Spinal cord (tissue), 10 donors: ENCODE measurements around the gene TMEM94. TPM values are rescaled to one million over a fixed set of nuclear protein-coding genes. Genes with fewer than 3 reads are reported as not detected.

Experiments
- DNase-seq, 6 donors: peaks; one replicate each; pipeline versions ENCODE4 v3.0.0 to v3.0.0-alpha.2; 2013 to 2015; ENCODE audit warnings: low spot score in 6 of 6, low read depth in 4 of 6
- H3K27ac ChIP-seq: one replicate; pipeline ENCODE4 v1.5.1; 2013; ENCODE audit warnings: low read depth, low read length, control low read depth
- H3K27me3 ChIP-seq: one replicate; pipeline ENCODE4 v1.6.1; 2013; ENCODE audit warnings: low read length; ENCODE audit not compliant: control insufficient read depth, insufficient read depth
- H3K36me3 ChIP-seq: one replicate; pipeline ENCODE4 v1.6.1; 2013; ENCODE audit warnings: low read length; ENCODE audit not compliant: control insufficient read depth, insufficient read depth
- H3K4me1 ChIP-seq: one replicate; pipeline ENCODE4 v1.6.1; 2013; ENCODE audit warnings: low read length; ENCODE audit not compliant: control insufficient read depth, insufficient read depth
- H3K4me3 ChIP-seq: one replicate; pipeline ENCODE4 v1.5.1; 2013; ENCODE audit warnings: low read depth, low read length, control low read depth
- H3K9me3 ChIP-seq: one replicate; pipeline ENCODE4 v1.6.1; 2013; ENCODE audit warnings: low read length; ENCODE audit not compliant: control insufficient read depth, insufficient read depth
- WGBS: methylation state at CpG from one replicate; pipeline ENCODE4 v1.1.5; 2013; ENCODE audit warnings: missing lambda C conversion rate; ENCODE audit not compliant: insufficient coverage; 5-methylcytosine and 5-hydroxymethylcytosine counted together
- polyA plus RNA-seq, 2 donors: library from polyadenylated mRNA; unstranded; fragments of 120-200 nt; gene quantifications; one replicate each; pipeline ENCODE4 v1.2.1, GENCODE V29; 2013; ENCODE audit not compliant: insufficient read length in 2 of 2
- total RNA-seq, 2 donors: library from RNA; depleted of rRNA in 1 of 2; stranded (reverse); fragments of 120-200 nt in 1 of 2; fragments of >200 nt in 1 of 2; gene quantifications; one replicate each; pipeline versions ENCODE4 v1.2.3 to v1.2.4, GENCODE V29; 2013 to 2014
- donor health status: healthy.

The TMEM94 gene
- total and polyA plus RNA-seq, 4 donors: 23.2 to 120 (median 82.4) TPM

- WGBS: 80% methylated on average over 19 of the region's 19 CpGs
- no peak overlapping the region for H3K4me3 ChIP-seq
These were observed 74.6 kb downstream of the TMEM94 start for GRCh38 chr17:75530837-75531720.

GRCh38 chr17:75531721-75532072, 75.3 kb downstream of the TMEM94 start:
- Histone ChIP-seq H3K27me3 (no peaks in the 10 kb centered on the region), H3K36me3 (no peaks in the 10 kb centered on the region), H3K4me1 (peaks cover 16% of the 10 kb centered on the region), H3K4me3 (no peak overlapping the region), H3K27ac (no peak overlapping the region), H3K9me3 (no peaks in the 10 kb centered on the region)
- 86% methylated on average over 2 of the region's 7 CpGs for WGBS
- DNase-seq: no peak

More at GRCh38 chr17:75530837-75531720, 74.6 kb downstream of the TMEM94 start:
- no peaks in the 10 kb centered on the region for H3K9me3 ChIP-seq
- H3K36me3 ChIP-seq: no peaks in the 10 kb centered on the region
- H3K4me1 ChIP-seq: peaks cover 23% of the 10 kb centered on the region
- no peak for DNase-seq
- H3K27me3 ChIP-seq: peaks cover 5% of the 10 kb centered on the region
- H3K27ac ChIP-seq: no peak overlapping the region

DNA sequence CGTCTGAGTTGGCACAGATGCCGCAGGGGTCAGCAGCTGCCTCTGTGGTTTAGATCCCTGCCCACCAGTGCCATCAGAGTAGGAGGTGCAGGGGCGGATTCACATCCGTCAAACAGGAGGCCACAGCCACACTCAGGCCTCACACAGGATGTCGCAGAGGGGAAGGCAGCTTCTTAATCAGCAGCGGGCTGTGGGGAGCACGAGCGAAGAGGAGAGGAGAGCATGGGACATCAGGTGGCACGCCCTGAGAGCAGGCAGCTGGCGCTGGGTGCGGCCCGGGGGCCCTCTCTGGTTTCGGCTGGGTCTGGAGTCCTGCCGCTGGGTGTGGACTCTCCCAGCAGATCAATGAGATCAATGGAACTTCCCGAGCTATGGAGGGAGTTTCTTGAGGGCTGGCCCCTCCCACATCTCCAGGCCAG, 78.7 kb downstream of the TMEM94 start:
- Histone ChIP-seq H3K27me3 (no peaks in the 10 kb centered on the region), H3K4me3 (no peak overlapping the region), H3K27ac (no peak overlapping the region), H3K9me3 (no peaks in the 10 kb centered on the region), H3K4me1 (peaks cover 16% of the 10 kb centered on the region), H3K36me3 (peaks cover under 1% of the 10 kb centered on the region)
- 72% methylated on average over 15 of the region's 15 CpGs for WGBS
- DNase-seq: no peak

DNA sequence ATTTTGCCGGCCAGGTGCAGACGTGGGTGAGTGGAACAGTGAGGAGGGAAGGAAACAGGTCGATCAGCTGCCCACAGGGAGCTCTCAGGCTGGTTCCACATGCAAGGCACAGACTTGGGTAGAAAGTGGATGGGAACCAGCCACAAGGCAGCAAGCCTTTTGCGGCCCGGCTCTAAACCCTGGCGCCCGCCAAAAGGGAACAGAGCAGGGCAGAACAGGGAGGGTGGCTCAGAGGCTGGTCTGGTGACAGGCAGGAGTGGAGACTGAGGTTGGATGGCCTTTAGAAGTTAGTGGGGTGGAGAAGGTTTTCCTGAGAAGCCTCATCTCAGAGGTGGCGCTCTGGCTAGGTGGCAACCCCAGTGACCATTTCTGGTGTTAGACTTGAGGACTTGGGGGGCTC, 79.4 kb downstream of the TMEM94 start:
- Histone ChIP-seq H3K4me1 (peaks cover 16% of the 10 kb centered on the region), H3K27ac (no peak overlapping the region), H3K4me3 (no peak overlapping the region), H3K27me3 (no peaks in the 10 kb centered on the region), H3K9me3 (no peaks in the 10 kb centered on the region), H3K36me3 (peaks cover 3% of the 10 kb centered on the region)
- 94% methylated on average over 8 of the region's 8 CpGs for WGBS
- no peak for DNase-seq

DNA sequence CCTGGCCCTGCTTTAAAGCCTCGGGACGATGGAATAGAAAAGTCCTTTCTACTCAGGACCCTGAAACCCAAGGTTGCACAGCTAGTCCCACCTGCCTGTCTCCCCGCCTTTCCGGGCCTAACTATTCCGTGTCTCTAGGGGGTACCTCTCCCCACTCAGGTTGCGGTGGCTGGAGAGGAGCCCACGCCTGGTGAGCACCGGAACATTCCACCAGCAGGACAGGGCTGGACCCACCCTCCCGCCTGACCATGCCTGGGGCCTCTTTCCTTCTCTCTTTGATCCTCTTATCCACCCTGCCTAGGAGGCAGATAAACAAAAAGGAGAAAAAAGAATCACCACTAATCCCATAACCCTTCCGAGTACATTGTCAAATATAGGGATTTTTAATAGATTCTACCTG, 79.9 kb downstream of the TMEM94 start:
- 86% methylated on average over 8 of the region's 10 CpGs for WGBS
- no peak for DNase-seq
- H3K9me3 ChIP-seq: no peaks in the 10 kb centered on the region
- H3K4me1 ChIP-seq: peaks cover 12% of the 10 kb centered on the region
- peaks cover 3% of the 10 kb centered on the region for H3K36me3 ChIP-seq
- H3K27me3 ChIP-seq: no peaks in the 10 kb centered on the region
- H3K4me3 ChIP-seq: no peak overlapping the region
- no peak overlapping the region for H3K27ac ChIP-seq

- H3K4me1 ChIP-seq: peaks cover 6% of the 10 kb centered on the region
- no peak overlapping the region for H3K4me3 ChIP-seq
- H3K27me3 ChIP-seq: no peaks in the 10 kb centered on the region
- no peak for DNase-seq
- 75% methylated on average over 9 of the region's 13 CpGs for WGBS
- no peak overlapping the region for H3K27ac ChIP-seq
- H3K9me3 ChIP-seq: no peaks in the 10 kb centered on the region
- H3K36me3 ChIP-seq: peaks cover 3% of the 10 kb centered on the region
These were observed 83.7 kb downstream of the TMEM94 start for GRCh38 chr17:75539967-75540729.

- no peak overlapping the region for H3K4me3 ChIP-seq
- no peaks in the 10 kb centered on the region for H3K4me1 ChIP-seq
- H3K27ac ChIP-seq: no peak overlapping the region
- H3K27me3 ChIP-seq: no peaks in the 10 kb centered on the region
- no peak for DNase-seq
- peaks cover 3% of the 10 kb centered on the region for H3K36me3 ChIP-seq
- no peaks in the 10 kb centered on the region for H3K9me3 ChIP-seq
- WGBS: 94% methylated on average over 3 of the region's 4 CpGs
These were observed 84.6 kb downstream of the TMEM94 start for GRCh38 chr17:75540923-75541503.

DNA sequence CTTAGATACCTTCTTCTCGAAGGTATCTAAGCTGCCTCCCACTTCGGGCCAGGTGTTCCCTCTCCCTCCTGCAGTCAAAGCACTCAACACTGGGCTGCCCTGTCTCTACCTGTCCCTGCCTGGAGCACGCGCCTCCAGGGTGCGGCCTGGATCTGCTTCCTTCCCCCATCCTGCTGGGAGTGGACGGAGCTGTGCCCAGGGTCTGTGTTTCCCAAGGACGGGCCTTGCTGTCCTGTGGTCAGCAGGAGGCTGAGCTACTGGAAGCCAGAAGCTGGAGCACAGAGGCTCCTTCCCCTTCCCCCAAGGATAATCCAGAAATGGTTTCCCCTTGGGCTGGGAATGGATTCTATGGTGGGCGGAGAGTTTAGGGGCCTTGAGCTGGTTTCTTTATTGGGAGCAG, 85.8 kb downstream of the TMEM94 start:
- WGBS: 86% methylated on average over 6 of the region's 8 CpGs
- no peak for DNase-seq
- no peaks in the 10 kb centered on the region for H3K27me3 ChIP-seq
- H3K27ac ChIP-seq: no peak overlapping the region
- H3K9me3 ChIP-seq: no peaks in the 10 kb centered on the region
- no peak overlapping the region for H3K4me3 ChIP-seq
- H3K36me3 ChIP-seq: peaks cover 3% of the 10 kb centered on the region
- no peaks in the 10 kb centered on the region for H3K4me1 ChIP-seq

DNA sequence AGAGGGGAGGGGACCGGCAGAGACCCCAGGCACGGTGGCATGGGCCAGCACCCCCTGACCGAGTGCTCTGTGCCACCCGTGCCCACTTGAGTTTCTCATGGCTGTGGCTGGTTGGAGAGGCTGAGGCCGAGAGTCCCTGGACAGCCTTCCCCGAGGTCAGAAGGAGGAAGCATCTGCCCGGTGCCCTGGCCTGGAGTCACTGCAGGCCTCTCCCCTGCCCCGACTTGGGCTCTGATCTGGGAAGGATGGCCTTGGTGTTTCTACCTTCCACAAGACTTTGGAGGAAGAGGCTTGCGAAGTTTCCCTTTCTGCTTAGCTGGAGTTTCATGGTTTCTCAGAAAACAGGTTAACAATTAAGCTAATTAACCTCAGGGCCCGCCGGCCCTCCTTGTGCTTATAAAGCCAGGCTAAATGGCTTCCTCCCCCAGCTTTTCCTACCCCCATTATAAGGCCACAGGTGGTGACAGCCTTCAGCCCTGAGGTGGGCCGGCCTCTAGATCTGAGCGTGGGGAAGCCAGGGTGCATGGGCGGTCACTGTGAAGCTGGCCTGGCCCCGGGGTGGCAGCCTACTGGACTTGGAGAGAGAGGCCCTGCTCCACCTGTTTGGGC, 86.4 kb downstream of the TMEM94 start:
- no peak for DNase-seq
- Histone ChIP-seq H3K4me1 (no peaks in the 10 kb centered on the region), H3K36me3 (peaks cover 3% of the 10 kb centered on the region), H3K27me3 (no peaks in the 10 kb centered on the region), H3K4me3 (no peak overlapping the region), H3K27ac (no peak overlapping the region), H3K9me3 (no peaks in the 10 kb centered on the region)
- WGBS: 68% methylated on average over 13 of the region's 15 CpGs
